Neuronal stem cell (in vitro differentiated cells): ENCODE results near the gene CIDEB.

Experiments used
- DNase-seq: peaks from one replicate; pipeline ENCODE4 v3.0.0-alpha.2; 2013; ENCODE audit warnings: low spot score
- H2AFZ ChIP-seq: one replicate; pipeline ENCODE4 v1.6.1; 2013; ENCODE audit warnings: mild to moderate bottlenecking, low read length, inconsistent platforms
- H2AK5ac ChIP-seq: 2 replicates; pipeline ENCODE4 v1.6.1; 2013; ENCODE audit warnings: low read depth, mild to moderate bottlenecking, inconsistent platforms, low read length, moderate library complexity, mixed read lengths
- H2BK120ac ChIP-seq: 2 replicates; pipeline ENCODE4 v1.6.1; 2013; ENCODE audit warnings: low read depth, mild to moderate bottlenecking, inconsistent platforms, low read length, moderate library complexity, mixed read lengths
- H2BK12ac ChIP-seq: one replicate; pipeline ENCODE4 v1.6.1; 2013; ENCODE audit warnings: low read length, inconsistent platforms
- H2BK15ac ChIP-seq: 2 replicates; pipeline ENCODE4 v1.6.1; 2013; ENCODE audit warnings: mild to moderate bottlenecking, low read length, inconsistent platforms, mixed read lengths
- H2BK5ac ChIP-seq: one replicate; pipeline ENCODE4 v1.6.1; 2013; ENCODE audit warnings: inconsistent platforms, mild to moderate bottlenecking, low read length, moderate library complexity
- H3K14ac ChIP-seq: one replicate; pipeline ENCODE4 v1.6.1; 2013; ENCODE audit warnings: low read length, inconsistent platforms
- H3K18ac ChIP-seq: 2 replicates; pipeline ENCODE4 v1.6.1; 2013; ENCODE audit warnings: low read length, inconsistent platforms
- H3K23ac ChIP-seq: 2 replicates; pipeline ENCODE4 v1.6.1; 2013; ENCODE audit warnings: low read depth, mild to moderate bottlenecking, mixed read lengths, low read length, inconsistent platforms; ENCODE audit not compliant: poor library complexity
- H3K27ac ChIP-seq: replicated peaks from 3 replicates; pipeline ENCODE4 v1.5.1; 2013; ENCODE audit warnings: low read length, inconsistent platforms
- H3K27me3 ChIP-seq, 3 experiments: 2 replicates each; pipeline ENCODE4 v1.6.1; 2013; ENCODE audit warnings: low read length in 3 of 3, mild to moderate bottlenecking in 2 of 3, inconsistent platforms in 1 of 3, low read depth in 1 of 3, mixed read lengths in 1 of 3, moderate library complexity in 1 of 3; ENCODE audit not compliant: control insufficient read depth in 3 of 3, insufficient read depth in 3 of 3
- H3K36me3 ChIP-seq, 2 donors: replicated peaks in 1 of 2; 2 replicates each; pipeline ENCODE4 v1.6.1; 2013; ENCODE audit warnings: low read length in 2 of 2; ENCODE audit not compliant: control insufficient read depth in 2 of 2, insufficient read depth in 2 of 2
- H3K4ac ChIP-seq: 2 replicates; pipeline ENCODE4 v1.6.1; 2013; ENCODE audit warnings: inconsistent platforms, mild to moderate bottlenecking, low read length, moderate library complexity
- H3K4me1 ChIP-seq, 2 donors: 1 replicate in 1 of 2; 2 replicates in 1 of 2; pipeline ENCODE4 v1.6.1; 2013; ENCODE audit warnings: low read length in 2 of 2, low read depth in 1 of 2; ENCODE audit not compliant: control insufficient read depth in 2 of 2, insufficient read depth in 1 of 2
- H3K4me2 ChIP-seq: one replicate; pipeline ENCODE4 v1.6.1; 2013; ENCODE audit warnings: mild to moderate bottlenecking, low read length, inconsistent platforms; ENCODE audit not compliant: insufficient read depth, poor library complexity, severe bottlenecking
- H3K4me3 ChIP-seq, 2 donors: 2 replicates each; pipeline ENCODE4 v1.5.1; 2013; ENCODE audit warnings: low read length in 2 of 2, mild to moderate bottlenecking in 2 of 2, inconsistent platforms in 1 of 2, moderate library complexity in 1 of 2
- H3K79me1 ChIP-seq: one replicate; pipeline ENCODE4 v1.6.1; 2013; ENCODE audit warnings: low read depth, mild to moderate bottlenecking, inconsistent platforms, low read length, moderate library complexity
- H3K9ac ChIP-seq: one replicate; pipeline ENCODE4 v1.6.1; 2013; ENCODE audit warnings: mild to moderate bottlenecking, low read depth, low read length, inconsistent platforms; ENCODE audit not compliant: poor library complexity
- H3K9me3 ChIP-seq, 2 donors: replicated peaks in 1 of 2; 2 replicates each; pipeline versions ENCODE3 to v1.6.1; 2013; ENCODE audit warnings: low read length in 2 of 2, mild to moderate bottlenecking in 2 of 2, inconsistent platforms in 1 of 2, low read depth in 1 of 2, mixed read lengths in 1 of 2, moderate library complexity in 1 of 2; ENCODE audit not compliant: control insufficient read depth in 2 of 2, insufficient read depth in 1 of 2
- H4K8ac ChIP-seq: one replicate; pipeline ENCODE4 v1.6.1; 2013; ENCODE audit warnings: low read depth, mild to moderate bottlenecking, inconsistent platforms, low read length, moderate library complexity
- H4K91ac ChIP-seq: one replicate; pipeline ENCODE4 v1.6.1; 2013; ENCODE audit warnings: low read length, low read depth, mild to moderate bottlenecking, inconsistent platforms; ENCODE audit not compliant: poor library complexity
- WGBS, 2 donors: extraction: QIAGEN DNeasy Blood & Tissue Kit; methylation state at CpG; one replicate each; pipeline ENCODE4 v1.1.7; 2013; ENCODE audit warnings: missing lambda C conversion rate in 2 of 2, mixed read lengths in 1 of 2; ENCODE audit not compliant: insufficient read length in 2 of 2, insufficient replicate concordance in 1 of 2; ENCODE audit errors: extremely low coverage in 2 of 2; 5-methylcytosine and 5-hydroxymethylcytosine counted together

The CIDEB gene

DNA sequence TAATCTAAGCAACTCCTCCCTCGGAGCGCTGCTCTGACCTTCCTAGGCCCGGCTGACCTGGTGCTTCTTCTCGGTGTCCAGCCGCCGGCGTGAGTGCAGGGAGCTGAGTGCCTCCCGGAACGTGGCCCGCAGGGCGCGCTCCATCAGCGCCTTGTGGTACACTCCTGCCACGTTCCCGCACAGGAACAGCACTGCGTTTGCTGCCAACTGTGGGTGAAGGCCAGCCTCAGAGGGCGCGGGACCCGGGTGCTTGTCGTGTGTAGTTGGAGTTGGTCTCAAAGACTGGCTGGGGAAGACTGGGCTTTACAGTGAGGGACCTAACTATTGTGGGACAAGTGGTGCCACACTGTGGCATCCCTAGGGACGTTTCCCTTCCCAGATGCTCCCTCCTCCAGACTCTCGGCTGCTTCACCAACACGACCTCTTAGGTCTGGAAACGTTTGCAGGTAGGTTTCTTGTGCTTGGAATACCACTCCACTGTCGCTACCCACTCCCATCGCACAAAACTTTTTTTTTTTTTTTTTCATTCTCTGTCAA, 24.0 kb upstream of the CIDEB start:
- no peak overlapping the region for H3K4me2 ChIP-seq
- no peak overlapping the region for H4K8ac ChIP-seq
- WGBS, 2 donors, result no CpG with 5 or more reads among the region's 26 CpGs
- H3K27me3 ChIP-seq, result peaks cover 17 to 82% (median 71%) of the 10 kb centered on the region in 3 experiments
- peak overlapping the region; percentile 85 for H2AFZ ChIP-seq
- no peaks in the 10 kb centered on the region for H3K9me3 ChIP-seq
- H2BK5ac ChIP-seq, result no peak overlapping the region
- no peak overlapping the region for H2BK120ac ChIP-seq
- no peak overlapping the region for H3K18ac ChIP-seq
- no peak overlapping the region for H3K4me3 ChIP-seq
- no peak overlapping the region for H2BK15ac ChIP-seq
- no peak overlapping the region for H3K9ac ChIP-seq
- no peak overlapping the region for H3K23ac ChIP-seq
- no peak overlapping the region for H3K27ac ChIP-seq
- H3K79me1 ChIP-seq, result no peaks in the 10 kb centered on the region
- H2AK5ac ChIP-seq, result no peak overlapping the region
- H3K14ac ChIP-seq, result no peak overlapping the region
- H2BK12ac ChIP-seq, result no peak overlapping the region
- H3K4me1 ChIP-seq, result peaks cover 2 to 16% of the 10 kb centered on the region in 2 donors
- H3K36me3 ChIP-seq, result no peaks in the 10 kb centered on the region
- no peak overlapping the region for H4K91ac ChIP-seq
- no peak for DNase-seq
- H3K4ac ChIP-seq, result no peak overlapping the region

DNA sequence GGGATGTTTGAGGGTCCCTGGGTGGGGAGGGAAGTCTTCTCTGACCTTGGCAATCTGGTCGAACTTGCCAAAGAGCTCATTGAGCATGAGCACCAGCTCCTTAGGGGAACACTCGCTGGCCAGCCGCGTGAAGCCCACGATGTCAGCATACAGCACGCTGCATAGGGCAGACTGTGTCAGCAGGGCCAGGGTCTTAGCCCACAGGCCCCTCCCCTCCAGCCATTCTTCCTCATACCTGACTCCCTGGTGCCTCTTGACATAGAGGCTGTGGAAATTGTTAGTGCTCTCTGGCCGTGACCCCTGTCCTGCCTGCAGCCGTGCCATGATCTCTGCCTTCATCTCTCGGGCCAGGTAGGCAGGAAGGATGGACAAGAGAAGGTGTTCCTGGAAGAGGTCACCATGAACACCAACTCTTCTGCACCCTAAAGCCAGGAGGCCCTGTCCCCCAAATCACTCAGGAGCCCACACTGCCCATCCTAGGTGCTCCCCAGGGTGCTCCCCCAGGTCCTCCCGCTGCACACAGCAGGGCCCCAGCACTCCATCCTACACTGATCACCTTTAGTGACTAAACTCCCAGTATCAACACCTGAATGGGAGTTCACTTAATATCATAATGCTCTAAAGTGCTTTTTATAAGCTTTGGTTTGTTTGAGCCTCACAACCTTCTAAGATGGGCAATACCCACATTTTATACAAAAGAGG, 23.3 kb upstream of the CIDEB start:
- no peak overlapping the region for H2BK12ac ChIP-seq
- no CpG with 5 or more reads among the region's 10 CpGs for WGBS, 2 donors
- H3K27me3 ChIP-seq, result peaks cover 17 to 75% (median 64%) of the 10 kb centered on the region in 3 experiments
- H2AK5ac ChIP-seq, result no peak overlapping the region
- no peak overlapping the region for H3K4me3 ChIP-seq
- H3K9me3 ChIP-seq, result no peaks in the 10 kb centered on the region
- H3K4me2 ChIP-seq, result no peak overlapping the region
- H3K9ac ChIP-seq, result no peak overlapping the region
- H3K4ac ChIP-seq, result no peak overlapping the region
- H3K23ac ChIP-seq, result peak overlapping the region; percentile 92
- H4K91ac ChIP-seq, result no peak overlapping the region
- DNase-seq, result no peak
- H2BK5ac ChIP-seq, result no peak overlapping the region
- no peak overlapping the region for H4K8ac ChIP-seq
- no peaks in the 10 kb centered on the region for H3K36me3 ChIP-seq
- peak overlapping the region; percentile 87 for H2BK15ac ChIP-seq
- no peak overlapping the region for H3K14ac ChIP-seq
- H3K79me1 ChIP-seq, result no peaks in the 10 kb centered on the region
- no peak overlapping the region for H2AFZ ChIP-seq
- H2BK120ac ChIP-seq, result no peak overlapping the region
- H3K27ac ChIP-seq, result no peak overlapping the region
- H3K18ac ChIP-seq, result peak overlapping the region; percentile 51
- H3K4me1 ChIP-seq, result peaks cover 2 to 16% of the 10 kb centered on the region in 2 donors

DNA sequence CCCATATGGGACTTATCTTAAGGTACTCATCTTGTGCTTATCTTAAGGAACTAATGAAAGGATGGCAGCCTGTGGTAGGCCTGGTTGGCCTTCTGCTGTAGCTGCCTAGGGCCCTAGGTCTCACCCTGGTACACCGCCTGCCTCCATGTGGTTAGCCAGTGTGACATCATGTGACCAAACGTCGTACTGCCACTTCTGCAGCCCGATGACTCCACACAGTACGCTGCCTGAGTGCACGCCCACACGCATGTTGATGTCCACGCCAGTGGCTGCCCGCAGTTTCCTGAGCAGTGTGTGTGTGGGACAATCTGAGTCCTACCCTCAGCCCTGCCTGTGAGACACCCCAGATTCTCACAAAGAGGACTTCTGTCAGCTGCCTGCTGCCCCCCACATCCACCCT, 22.0 kb upstream of the CIDEB start:
- no peak overlapping the region for H3K27ac ChIP-seq
- no peak overlapping the region for H2AFZ ChIP-seq
- peak overlapping the region; percentile 81 for H3K23ac ChIP-seq
- H3K4me2 ChIP-seq, result no peak overlapping the region
- no peak for DNase-seq
- no peak overlapping the region for H3K18ac ChIP-seq
- no peak overlapping the region for H2BK5ac ChIP-seq
- no CpG with 5 or more reads among the region's 9 CpGs for WGBS, 2 donors
- H3K9ac ChIP-seq, result peak overlapping the region; percentile 2
- no peaks in the 10 kb centered on the region for H3K36me3 ChIP-seq
- H3K27me3 ChIP-seq, result peaks cover 12 to 72% (median 50%) of the 10 kb centered on the region in 3 experiments
- peak overlapping the region in 1 of 2 donors; percentile 5 for H3K4me3 ChIP-seq
- peaks cover 2 to 15% of the 10 kb centered on the region in 2 donors for H3K4me1 ChIP-seq
- H4K8ac ChIP-seq, result peak overlapping the region; percentile 19
- no peak overlapping the region for H4K91ac ChIP-seq
- H2BK12ac ChIP-seq, result no peak overlapping the region
- H3K9me3 ChIP-seq, result no peaks in the 10 kb centered on the region
- peak overlapping the region; percentile 35 for H2BK15ac ChIP-seq
- no peaks in the 10 kb centered on the region for H3K79me1 ChIP-seq
- no peak overlapping the region for H2BK120ac ChIP-seq
- no peak overlapping the region for H3K14ac ChIP-seq
- no peak overlapping the region for H3K4ac ChIP-seq
- peak overlapping the region; percentile 23 for H2AK5ac ChIP-seq

DNA sequence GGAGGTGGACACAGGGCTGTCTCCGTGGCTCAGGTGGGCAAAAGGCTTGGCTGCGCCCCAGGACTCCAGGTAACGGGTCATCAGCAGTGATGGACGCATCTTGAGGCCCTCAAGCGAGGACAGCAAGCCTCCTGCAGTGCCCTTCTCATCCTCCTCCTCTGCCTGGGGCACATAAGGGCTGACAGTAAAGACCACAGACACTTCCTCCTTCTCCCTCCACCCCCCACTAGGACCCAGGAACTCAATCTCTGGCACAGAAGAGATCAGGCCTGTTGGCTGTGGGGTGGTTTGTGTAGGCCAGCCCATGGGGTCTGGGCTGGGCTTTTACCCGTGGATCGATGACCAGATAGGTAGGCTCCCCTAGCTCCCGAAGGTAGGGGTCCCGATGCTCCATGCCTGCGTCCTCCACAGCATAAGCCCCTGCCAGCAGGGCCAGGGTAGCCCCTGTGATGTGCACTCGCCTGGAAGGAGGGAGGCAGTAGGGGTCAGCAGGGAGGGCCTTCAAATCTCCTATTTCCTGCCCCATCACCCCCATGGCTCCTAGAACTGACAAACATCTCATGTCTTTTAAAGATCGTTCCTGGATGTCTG, 21.4 kb upstream of the CIDEB start:
- H3K27ac ChIP-seq, result no peak overlapping the region
- H3K14ac ChIP-seq, result no peak overlapping the region
- H4K91ac ChIP-seq, result no peak overlapping the region
- peak overlapping the region in 1 of 2 donors; percentile 35 for H3K4me3 ChIP-seq
- H3K9ac ChIP-seq, result no peak overlapping the region
- H3K36me3 ChIP-seq, result no peaks in the 10 kb centered on the region
- no peak overlapping the region for H2BK120ac ChIP-seq
- peak overlapping the region; percentile 5 for H2BK15ac ChIP-seq
- no peak overlapping the region for H3K4ac ChIP-seq
- H2BK12ac ChIP-seq, result no peak overlapping the region
- H3K79me1 ChIP-seq, result no peaks in the 10 kb centered on the region
- H2AK5ac ChIP-seq, result no peak overlapping the region
- H3K4me2 ChIP-seq, result no peak overlapping the region
- peaks cover 2 to 13% of the 10 kb centered on the region in 2 donors for H3K4me1 ChIP-seq
- H3K23ac ChIP-seq, result no peak overlapping the region
- no peaks in the 10 kb centered on the region for H3K9me3 ChIP-seq
- DNase-seq, result no peak
- H3K27me3 ChIP-seq, result peaks cover 7 to 67% (median 44%) of the 10 kb centered on the region in 3 experiments
- H2AFZ ChIP-seq, result peak overlapping the region; percentile 21
- no CpG with 5 or more reads among the region's 12 CpGs for WGBS, 2 donors
- no peak overlapping the region for H4K8ac ChIP-seq
- H3K18ac ChIP-seq, result no peak overlapping the region
- no peak overlapping the region for H2BK5ac ChIP-seq
